Sigmoid colon (tissue), 3 donors: ENCODE data around the gene CHCHD5.
"Not testable (repeated sequence)": the region's sequence is repeated elsewhere in the genome, so short reads cannot be mapped to it uniquely, and the experiment has no call there.

Source experiments
- CTCF ChIP-seq, 4 experiments: fragments of 450-650 bp in 3 of 4; fragments of 200-600 bp in 1 of 4; IDR thresholded peaks; one replicate each; pipeline ENCODE4 v1.5.1; 2016 to 2019; ENCODE audit warnings: antibody characterized with exemption in 4 of 4, mild to moderate bottlenecking in 3 of 4, moderate library complexity in 2 of 4
- POLR2A ChIP-seq, 2 donors: fragments of 450-650 bp; IDR thresholded peaks; one replicate each; pipeline ENCODE4 v1.6.1; 2016; ENCODE audit warnings: antibody characterized with exemption in 2 of 2, mild to moderate bottlenecking in 2 of 2, moderate library complexity in 2 of 2

DNA sequence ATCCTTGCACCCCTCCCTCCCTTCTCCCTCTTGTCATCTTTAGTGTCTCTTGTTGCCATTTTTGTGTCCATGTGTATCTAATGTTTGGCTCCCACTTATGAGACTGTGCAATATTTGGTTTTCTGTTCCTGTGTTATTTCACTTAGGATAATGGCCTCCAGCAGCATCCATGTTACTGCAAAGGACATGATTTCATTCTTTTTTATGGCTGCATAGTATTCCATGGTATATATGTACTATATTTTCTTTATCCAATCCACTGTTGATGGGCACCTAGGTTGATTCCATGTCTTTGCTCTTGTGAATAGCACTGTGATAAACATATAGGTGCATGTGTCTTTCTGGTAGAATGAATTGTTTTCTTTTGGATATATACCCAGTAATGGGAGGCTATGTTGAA lies 47.7 kb upstream of the CHCHD5 start:
- not testable (repeated sequence) for TF ChIP-seq CTCF, POLR2A (IDR thresholded peaks at IDR 0.05)
